Heart right ventricle (tissue), 16 donors: Measurements from ENCODE around the gene LITAF. TPM values are rescaled to one million over a fixed set of nuclear protein-coding genes. Genes with fewer than 3 reads are reported as not detected.

Experiments
- ATAC-seq, 8 donors: fragments of 200-7000 bp; cut with Tn5 transposase; one replicate each; pipeline ENCODE4 v1.9.1; 2020; ENCODE audit warnings: mild to moderate bottlenecking in 8 of 8, moderate library complexity in 8 of 8, moderate number of reproducible peaks in 1 of 8
- DNase-seq, 2 donors: peaks; one replicate each; pipeline ENCODE4 v3.0.0-alpha.2; 2020
- H3K27ac ChIP-seq, 10 donors: fragments of 200-600 bp; sonication (generic) in 2 of 10; one replicate each; pipeline versions ENCODE4 v1.5.0 to v1.8.0; 2020 to 2022; ENCODE audit warnings: mild to moderate bottlenecking in 3 of 10
- H3K27me3 ChIP-seq, 7 donors: fragments of 200-600 bp; one replicate each; pipeline ENCODE4 v1.8.0; 2021 to 2022; ENCODE audit warnings: mild to moderate bottlenecking in 2 of 7
- H3K36me3 ChIP-seq, 9 donors: fragments of 200-600 bp; sonication (generic) in 1 of 9; one replicate each; pipeline versions ENCODE4 v1.5.0 to v1.8.0; 2020 to 2022; ENCODE audit warnings: mild to moderate bottlenecking in 2 of 9
- H3K4me1 ChIP-seq, 9 donors: fragments of 200-600 bp; sonication (generic) in 1 of 9; one replicate each; pipeline versions ENCODE4 v1.5.0 to v1.8.0; 2020 to 2022; ENCODE audit warnings: mild to moderate bottlenecking in 4 of 9
- H3K4me3 ChIP-seq, 10 donors: fragments of 200-600 bp; sonication (generic) in 2 of 10; one replicate each; pipeline versions ENCODE4 v1.5.0 to v1.8.0; 2020 to 2022; ENCODE audit warnings: mild to moderate bottlenecking in 7 of 10, moderate library complexity in 2 of 10
- H3K9me3 ChIP-seq, 11 donors: fragments of 200-600 bp in 10 of 11; sonication (generic) in 2 of 11; one replicate each; pipeline versions ENCODE4 v1.5.0 to v1.8.0; 2013 to 2022; ENCODE audit warnings: mild to moderate bottlenecking in 2 of 11, control low read depth in 1 of 11, moderate library complexity in 1 of 11
- CTCF ChIP-seq, 9 donors: fragments of 200-600 bp; sonication (generic) in 2 of 9; IDR thresholded peaks; one replicate each; pipeline versions ENCODE4 v1.5.0 to v1.8.0; 2021 to 2022; ENCODE audit warnings: antibody characterized with exemption in 9 of 9, mild to moderate bottlenecking in 5 of 9, moderate library complexity in 1 of 9
- WGBS, 2 donors: extraction: QIAGEN DNeasy Blood & Tissue Kit; methylation state at CpG; one replicate each; pipeline ENCODE4 v1.1.7; 2013; ENCODE audit warnings: inconsistent platforms in 1 of 2; 5-methylcytosine and 5-hydroxymethylcytosine counted together
- intact Hi-C, 10 donors: fragments of 100-400 bp; cut with DNase I; formaldehyde crosslinking; loops; one replicate each; pipeline versions ENCODE4 v1.11.1 to v1.14.2; 2022
- polyA plus RNA-seq, 2 donors: library from polyadenylated mRNA; stranded (reverse); fragments of 200-250 nt; gene quantifications; one replicate each; pipeline ENCODE4 v1.2.3, GENCODE V29; 2013
- total RNA-seq, 10 donors: library from RNA; stranded (reverse); fragmentation: NEBNext Ultra II Directional in 3 of 10; extraction: Animal tissue kit (Norgen Biotek cat#: 25700) in 3 of 10; gene quantifications; one replicate each; pipeline versions ENCODE4 v1.2.1 to v1.2.4, GENCODE V29; 2021 to 2023
- donor health status: Arrhythmogenic right ventricular cardiomyopathy.
- donor health status: ischemic (EF 13 %, LVEDD 7.1; RV severe dilation, severe dysfunction).
- donor health status: healthy with polysubstance abuse.
- donor health status: DM: no; HTN: yes; CAD: no.
- donor health status: DM: no; HTN: no; CAD: no.
- donor health status: ischemic (EF 25% LVEDD 6.9; RV normal size, moderate dysfunction).
- donor health status: ischemic (EF 25% LVEDD 5.7; RV mildly dilated, moderate dysfunction).
- donor health status: healthy.
- donor health status: DM: yes; HTN: yes; CAD: no.
- donor health status: Ischemic cardiomyopathy.
- donor health status: ischemic (EF 35%, LVEDD 5.7; RV mildly dilated, moderate dysfunction).
- donor health status: nonischemic (EF 11% LVEDD 7.7; RV severe dilation, severe dysfunction).
- donor health status: DM: yes; HTN: yes; CAD: no.
- donor health status: PGD.
- donor health status: ischemic (EF 29% LVEDD 5.4; RV normal size, mild dysfunction).
- donor health status: nonischemic (EF 23%, LVEDD 6.1; RV moderate dilation, normal function).

The LITAF gene
- total and polyA plus RNA-seq, 12 donors: 13.3 to 96.9 (median 38.2) TPM

- 82 to 83% methylated on average over 5 of the region's 5 CpGs for WGBS, 2 donors
- intact Hi-C loops: no loop called here
- Histone ChIP-seq H3K9me3 (no peaks in the 10 kb centered on the region), H3K27ac (no peak overlapping the region), H3K27me3 (no peaks in the 10 kb centered on the region), H3K36me3 (peaks cover 0 to 57% (median 0%) of the 10 kb centered on the region in 9 donors), H3K4me3 (no peak overlapping the region), H3K4me1 (peaks cover 0 to 50% (median 5%) of the 10 kb centered on the region in 9 donors)
- DNase-seq (no peak), ATAC-seq (peak in 1 of 8 donors; percentile 44)
- TF ChIP-seq CTCF (IDR thresholded peaks at IDR 0.05): no peak
Measured at GRCh38 chr16:11570806-11571205, 15.9 kb downstream of the LITAF start.

- no peak for DNase-seq
- no peak for ATAC-seq
- TF ChIP-seq CTCF (IDR thresholded peaks at IDR 0.05): no peak
- Histone ChIP-seq H3K27ac (no peak overlapping the region), H3K36me3 (peaks cover 0 to 63% (median 0%) of the 10 kb centered on the region in 9 donors), H3K4me1 (peaks cover 0 to 50% (median 5%) of the 10 kb centered on the region in 9 donors), H3K4me3 (no peak overlapping the region), H3K9me3 (no peaks in the 10 kb centered on the region), H3K27me3 (no peaks in the 10 kb centered on the region)
- WGBS, 2 donors: 94 to 96% methylated on average over 6 of the region's 6 CpGs
- intact Hi-C loops: no loop called here
Measured at GRCh38 chr16:11570258-11570657, 16.5 kb downstream of the LITAF start.

- no peak for DNase-seq
- Histone ChIP-seq H3K27me3 (no peaks in the 10 kb centered on the region), H3K9me3 (no peaks in the 10 kb centered on the region), H3K27ac (no peak overlapping the region), H3K36me3 (peaks cover 0 to 65% (median 0%) of the 10 kb centered on the region in 9 donors), H3K4me3 (no peak overlapping the region), H3K4me1 (peaks cover 0 to 48% (median 3%) of the 10 kb centered on the region in 9 donors)
- intact Hi-C loops: no loop called here
- 97 to 98% methylated on average over 9 of the region's 9 CpGs for WGBS, 2 donors
- no peak for ATAC-seq
- TF ChIP-seq CTCF (IDR thresholded peaks at IDR 0.05): no peak
Measured at GRCh38 chr16:11566398-11566797, 20.3 kb downstream of the LITAF start.

GRCh38 chr16:11565665-11566064 is 21.1 kb downstream of the LITAF start:
- DNase-seq (no peak), ATAC-seq (no peak)
- Histone ChIP-seq H3K4me3 (no peak overlapping the region), H3K4me1 (peaks cover 0 to 48% (median 9%) of the 10 kb centered on the region in 9 donors), H3K27me3 (no peaks in the 10 kb centered on the region), H3K9me3 (no peaks in the 10 kb centered on the region), H3K36me3 (peaks cover 0 to 66% (median 0%) of the 10 kb centered on the region in 9 donors), H3K27ac (no peak overlapping the region)
- intact Hi-C loops: no loop called here
- WGBS, 2 donors: 89 to 96% methylated on average over 11 of the region's 11 CpGs
- no peak for TF ChIP-seq CTCF (IDR thresholded peaks at IDR 0.05)
